NB4 (cell line): Measurements from ENCODE around the gene SLC10A3.

Experiments
- DNase-seq: peaks from one replicate; pipeline ENCODE4 v3.0.0; 2010; ENCODE audit warnings: low read depth
- H3K4me3 ChIP-seq: one replicate; pipeline ENCODE4 v1.5.1; 2011; ENCODE audit warnings: mild to moderate bottlenecking, low read depth, low read length, moderate library complexity
- MAX ChIP-seq: IDR thresholded peaks from 2 replicates; pipeline ENCODE4 v1.6.1; 2011; ENCODE audit warnings: low read depth, low read length
- MYC ChIP-seq: IDR thresholded peaks from 2 replicates; pipeline ENCODE4 v1.6.1; 2011; ENCODE audit warnings: low read depth, low read length
- POLR2A ChIP-seq: IDR thresholded peaks from 2 replicates; pipeline ENCODE4 v1.6.1; 2011; ENCODE audit warnings: mild to moderate bottlenecking; ENCODE audit not compliant: insufficient read length; ENCODE audit errors: extremely low read depth
- TF ChIP-seq, protein P1 (sequence below): IDR thresholded peaks from one replicate; pipeline ENCODE4 v1.5.1; 2012; ENCODE audit warnings: low read depth, low read length

The SLC10A3 gene

DNA sequence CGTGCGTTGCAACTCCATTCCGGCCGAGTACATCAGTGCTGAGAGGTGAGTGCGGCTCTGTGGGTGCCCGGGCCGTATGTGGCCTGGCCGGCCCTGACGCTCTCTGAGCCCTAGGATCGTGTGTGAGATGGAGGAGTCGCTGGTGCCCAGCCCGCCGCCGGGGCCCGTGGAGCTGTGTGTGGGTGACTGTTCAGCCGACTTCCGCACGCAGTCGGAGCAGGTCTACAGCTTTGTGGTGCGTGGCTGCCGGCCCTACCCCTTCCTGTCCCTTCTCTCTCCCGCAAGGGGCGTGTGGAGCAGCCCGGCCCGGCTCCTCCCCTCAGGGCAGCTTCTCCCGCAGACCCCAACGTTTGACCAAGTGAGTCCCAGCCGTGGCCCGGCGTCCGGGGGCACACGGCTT, 24.4 kb downstream of the SLC10A3 start:
- H3K4me3 ChIP-seq = no peak overlapping the region
- no peak for DNase-seq
- TF ChIP-seq MYC (no peak), MAX (no peak), POLR2A (no peak)
- TF ChIP-seq, protein P1, sequence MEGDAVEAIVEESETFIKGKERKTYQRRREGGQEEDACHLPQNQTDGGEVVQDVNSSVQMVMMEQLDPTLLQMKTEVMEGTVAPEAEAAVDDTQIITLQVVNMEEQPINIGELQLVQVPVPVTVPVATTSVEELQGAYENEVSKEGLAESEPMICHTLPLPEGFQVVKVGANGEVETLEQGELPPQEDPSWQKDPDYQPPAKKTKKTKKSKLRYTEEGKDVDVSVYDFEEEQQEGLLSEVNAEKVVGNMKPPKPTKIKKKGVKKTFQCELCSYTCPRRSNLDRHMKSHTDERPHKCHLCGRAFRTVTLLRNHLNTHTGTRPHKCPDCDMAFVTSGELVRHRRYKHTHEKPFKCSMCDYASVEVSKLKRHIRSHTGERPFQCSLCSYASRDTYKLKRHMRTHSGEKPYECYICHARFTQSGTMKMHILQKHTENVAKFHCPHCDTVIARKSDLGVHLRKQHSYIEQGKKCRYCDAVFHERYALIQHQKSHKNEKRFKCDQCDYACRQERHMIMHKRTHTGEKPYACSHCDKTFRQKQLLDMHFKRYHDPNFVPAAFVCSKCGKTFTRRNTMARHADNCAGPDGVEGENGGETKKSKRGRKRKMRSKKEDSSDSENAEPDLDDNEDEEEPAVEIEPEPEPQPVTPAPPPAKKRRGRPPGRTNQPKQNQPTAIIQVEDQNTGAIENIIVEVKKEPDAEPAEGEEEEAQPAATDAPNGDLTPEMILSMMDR = no peak

DNA sequence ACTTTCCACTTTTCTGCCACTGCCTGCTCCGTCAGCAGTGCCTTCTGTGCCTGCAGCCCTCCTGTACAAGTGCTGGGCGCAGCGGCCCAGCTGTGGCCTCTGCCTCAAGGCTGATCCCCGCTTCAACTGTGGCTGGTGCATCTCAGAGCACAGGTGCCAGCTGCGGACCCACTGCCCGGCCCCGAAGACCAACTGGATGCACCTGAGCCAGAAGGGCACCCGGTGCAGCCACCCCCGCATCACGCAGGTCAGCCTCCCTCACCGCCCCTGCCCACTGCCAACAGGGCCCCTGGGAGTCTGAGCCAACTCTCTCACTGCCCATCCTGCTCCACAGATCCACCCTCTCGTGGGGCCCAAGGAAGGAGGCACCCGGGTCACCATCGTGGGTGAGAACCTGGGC, 24.8 kb downstream of the SLC10A3 start:
- no peak for DNase-seq
- H3K4me3 ChIP-seq = no peak overlapping the region
- TF ChIP-seq MYC (no peak), MAX (no peak), POLR2A (no peak)
- TF ChIP-seq, protein P1 = no peak

DNA sequence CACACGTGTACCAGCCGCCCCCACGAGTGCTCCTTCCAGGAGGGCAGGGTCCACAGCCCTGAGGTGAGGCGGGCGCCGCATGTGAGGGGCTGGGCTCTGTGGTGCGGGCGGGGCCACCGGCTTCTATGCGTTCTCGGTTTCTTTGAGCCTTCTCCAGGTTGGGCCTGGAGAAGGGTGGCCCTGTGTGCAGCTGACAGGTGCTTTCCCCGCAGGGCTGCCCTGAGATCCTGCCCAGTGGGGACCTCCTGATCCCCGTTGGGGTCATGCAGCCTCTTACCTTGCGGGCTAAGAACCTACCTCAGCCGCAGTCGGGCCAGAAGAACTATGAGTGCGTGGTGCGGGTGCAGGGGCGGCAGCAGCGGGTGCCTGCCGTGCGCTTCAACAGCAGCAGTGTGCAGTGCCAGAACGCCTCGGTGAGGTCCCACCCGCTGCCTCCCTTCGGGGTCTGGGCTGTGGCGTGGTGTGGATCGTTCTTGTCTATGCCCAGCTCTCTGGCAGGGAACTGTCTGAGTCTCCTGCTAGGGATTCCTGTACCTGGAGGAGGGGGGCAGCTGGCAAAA, 25.5 kb downstream of the SLC10A3 start:
- no peak for DNase-seq
- TF ChIP-seq POLR2A (no peak), MYC (no peak), MAX (no peak)
- TF ChIP-seq, protein P1 = no peak
- no peak overlapping the region for H3K4me3 ChIP-seq

DNA sequence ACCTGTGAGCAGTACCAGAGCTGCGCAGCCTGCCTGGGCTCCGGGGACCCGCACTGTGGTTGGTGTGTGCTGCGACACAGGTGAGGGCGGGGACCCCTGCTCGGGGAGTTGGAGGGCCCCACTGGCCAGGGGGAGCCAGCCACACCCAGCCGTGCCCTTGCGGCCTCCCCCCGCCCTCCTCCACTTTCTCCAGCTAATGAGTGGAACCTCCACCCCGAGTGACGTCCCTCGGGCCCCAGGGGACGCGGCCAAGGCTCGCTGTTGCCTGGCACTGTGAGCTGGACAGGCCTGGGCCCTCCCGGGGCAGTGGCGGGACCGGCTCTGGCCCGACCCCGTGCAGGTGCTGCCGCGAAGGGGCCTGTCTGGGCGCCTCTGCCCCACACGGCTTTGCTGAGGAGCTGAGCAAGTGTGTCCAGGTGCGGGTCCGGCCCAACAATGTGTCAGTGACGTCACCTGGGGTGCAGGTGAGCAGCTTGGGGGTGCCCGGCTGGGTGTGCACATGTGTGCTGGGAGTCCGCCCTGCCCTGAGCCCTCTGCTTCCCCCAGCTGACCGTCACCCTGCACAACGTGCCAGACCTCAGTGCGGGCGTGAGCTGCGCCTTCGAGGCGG, 26.7 kb downstream of the SLC10A3 start:
- H3K4me3 ChIP-seq = no peak overlapping the region
- no peak for TF ChIP-seq MYC
- TF ChIP-seq POLR2A = no peak
- TF ChIP-seq, protein P1 = no peak
- TF ChIP-seq MAX = no peak
- DNase-seq = no peak

DNA sequence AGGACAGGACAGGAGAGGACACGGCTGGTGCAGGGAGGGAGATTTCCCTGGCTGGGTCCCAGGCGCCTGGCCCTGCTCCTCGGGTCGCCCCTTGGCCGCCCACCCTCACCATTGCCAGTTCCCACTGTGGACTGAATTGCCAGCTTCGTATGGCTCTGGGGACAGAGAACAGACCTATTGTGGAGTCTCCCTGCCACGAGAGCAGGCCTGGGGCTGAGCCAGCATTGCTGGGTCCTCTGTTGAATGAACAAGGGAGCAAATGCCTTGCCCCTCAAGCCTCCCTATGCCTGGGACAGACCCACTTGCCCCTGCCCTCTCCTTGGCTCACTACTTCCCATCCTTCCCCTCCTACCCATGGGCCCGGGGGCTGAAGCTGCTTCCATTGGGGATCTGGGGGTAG, 28.0 kb downstream of the SLC10A3 start:
- H3K4me3 ChIP-seq = no peak overlapping the region
- TF ChIP-seq MYC (no peak), POLR2A (no peak), MAX (no peak)
- TF ChIP-seq, protein P1 = no peak

More for the DNA sequence above, 28.0 kb downstream of the SLC10A3 start:
- DNase-seq = no peak
